Neuronal stem cell (in vitro differentiated cells): Measurements from ENCODE around the gene SYCP2.
A peak's percentile ranks its signal among the peaks of the same experiment; 100 is the strongest.
"Not testable (repeated sequence)": the region's sequence is repeated elsewhere in the genome, so short reads cannot be mapped to it uniquely, and the experiment has no call there.

Experiments
- DNase-seq: peaks from one replicate; pipeline ENCODE4 v3.0.0-alpha.2; 2013; ENCODE audit warnings: low spot score
- H2AFZ ChIP-seq: one replicate; pipeline ENCODE4 v1.6.1; 2013; ENCODE audit warnings: mild to moderate bottlenecking, low read length, inconsistent platforms
- H2AK5ac ChIP-seq: 2 replicates; pipeline ENCODE4 v1.6.1; 2013; ENCODE audit warnings: low read depth, mild to moderate bottlenecking, inconsistent platforms, low read length, moderate library complexity, mixed read lengths
- H2BK120ac ChIP-seq: 2 replicates; pipeline ENCODE4 v1.6.1; 2013; ENCODE audit warnings: low read depth, mild to moderate bottlenecking, inconsistent platforms, low read length, moderate library complexity, mixed read lengths
- H2BK12ac ChIP-seq: one replicate; pipeline ENCODE4 v1.6.1; 2013; ENCODE audit warnings: low read length, inconsistent platforms
- H2BK15ac ChIP-seq: 2 replicates; pipeline ENCODE4 v1.6.1; 2013; ENCODE audit warnings: mild to moderate bottlenecking, low read length, inconsistent platforms, mixed read lengths
- H2BK5ac ChIP-seq: one replicate; pipeline ENCODE4 v1.6.1; 2013; ENCODE audit warnings: inconsistent platforms, mild to moderate bottlenecking, low read length, moderate library complexity
- H3K14ac ChIP-seq: one replicate; pipeline ENCODE4 v1.6.1; 2013; ENCODE audit warnings: low read length, inconsistent platforms
- H3K18ac ChIP-seq: 2 replicates; pipeline ENCODE4 v1.6.1; 2013; ENCODE audit warnings: low read length, inconsistent platforms
- H3K23ac ChIP-seq: 2 replicates; pipeline ENCODE4 v1.6.1; 2013; ENCODE audit warnings: low read depth, mild to moderate bottlenecking, mixed read lengths, low read length, inconsistent platforms; ENCODE audit not compliant: poor library complexity
- H3K27ac ChIP-seq: replicated peaks from 3 replicates; pipeline ENCODE4 v1.5.1; 2013; ENCODE audit warnings: low read length, inconsistent platforms
- H3K27me3 ChIP-seq, 3 experiments: 2 replicates each; pipeline ENCODE4 v1.6.1; 2013; ENCODE audit warnings: low read length in 3 of 3, mild to moderate bottlenecking in 2 of 3, inconsistent platforms in 1 of 3, low read depth in 1 of 3, mixed read lengths in 1 of 3, moderate library complexity in 1 of 3; ENCODE audit not compliant: control insufficient read depth in 3 of 3, insufficient read depth in 3 of 3
- H3K36me3 ChIP-seq, 2 donors: replicated peaks in 1 of 2; 2 replicates each; pipeline ENCODE4 v1.6.1; 2013; ENCODE audit warnings: low read length in 2 of 2; ENCODE audit not compliant: control insufficient read depth in 2 of 2, insufficient read depth in 2 of 2
- H3K4ac ChIP-seq: 2 replicates; pipeline ENCODE4 v1.6.1; 2013; ENCODE audit warnings: inconsistent platforms, mild to moderate bottlenecking, low read length, moderate library complexity
- H3K4me1 ChIP-seq, 2 donors: 1 replicate in 1 of 2; 2 replicates in 1 of 2; pipeline ENCODE4 v1.6.1; 2013; ENCODE audit warnings: low read length in 2 of 2, low read depth in 1 of 2; ENCODE audit not compliant: control insufficient read depth in 2 of 2, insufficient read depth in 1 of 2
- H3K4me2 ChIP-seq: one replicate; pipeline ENCODE4 v1.6.1; 2013; ENCODE audit warnings: mild to moderate bottlenecking, low read length, inconsistent platforms; ENCODE audit not compliant: insufficient read depth, poor library complexity, severe bottlenecking
- H3K4me3 ChIP-seq, 2 donors: 2 replicates each; pipeline ENCODE4 v1.5.1; 2013; ENCODE audit warnings: low read length in 2 of 2, mild to moderate bottlenecking in 2 of 2, inconsistent platforms in 1 of 2, moderate library complexity in 1 of 2
- H3K79me1 ChIP-seq: one replicate; pipeline ENCODE4 v1.6.1; 2013; ENCODE audit warnings: low read depth, mild to moderate bottlenecking, inconsistent platforms, low read length, moderate library complexity
- H3K9ac ChIP-seq: one replicate; pipeline ENCODE4 v1.6.1; 2013; ENCODE audit warnings: mild to moderate bottlenecking, low read depth, low read length, inconsistent platforms; ENCODE audit not compliant: poor library complexity
- H3K9me3 ChIP-seq, 2 donors: replicated peaks in 1 of 2; 2 replicates each; pipeline versions ENCODE3 to v1.6.1; 2013; ENCODE audit warnings: low read length in 2 of 2, mild to moderate bottlenecking in 2 of 2, inconsistent platforms in 1 of 2, low read depth in 1 of 2, mixed read lengths in 1 of 2, moderate library complexity in 1 of 2; ENCODE audit not compliant: control insufficient read depth in 2 of 2, insufficient read depth in 1 of 2
- H4K8ac ChIP-seq: one replicate; pipeline ENCODE4 v1.6.1; 2013; ENCODE audit warnings: low read depth, mild to moderate bottlenecking, inconsistent platforms, low read length, moderate library complexity
- H4K91ac ChIP-seq: one replicate; pipeline ENCODE4 v1.6.1; 2013; ENCODE audit warnings: low read length, low read depth, mild to moderate bottlenecking, inconsistent platforms; ENCODE audit not compliant: poor library complexity
- WGBS, 2 donors: extraction: QIAGEN DNeasy Blood & Tissue Kit; methylation state at CpG; one replicate each; pipeline ENCODE4 v1.1.7; 2013; ENCODE audit warnings: missing lambda C conversion rate in 2 of 2, mixed read lengths in 1 of 2; ENCODE audit not compliant: insufficient read length in 2 of 2, insufficient replicate concordance in 1 of 2; ENCODE audit errors: extremely low coverage in 2 of 2; 5-methylcytosine and 5-hydroxymethylcytosine counted together

SYCP2 gene

DNA sequence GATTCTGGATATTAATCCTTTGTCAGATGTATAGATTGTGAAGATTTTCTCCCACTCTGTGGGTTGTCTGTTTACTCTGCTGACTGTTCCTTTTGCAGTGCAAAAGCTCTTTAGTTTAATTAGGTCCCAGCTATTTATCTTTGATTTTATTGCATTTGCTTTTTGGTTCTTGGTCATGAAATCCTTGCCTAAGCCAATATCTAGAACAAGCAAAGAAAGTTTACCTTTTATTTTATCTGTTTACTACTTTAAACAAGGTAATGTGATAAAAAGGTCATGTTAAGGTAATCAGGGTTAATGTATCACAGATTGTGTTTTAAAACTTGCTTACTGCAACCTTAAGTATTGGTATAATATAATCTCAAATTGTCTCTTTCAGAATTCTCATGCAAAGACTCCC is 24.1 kb upstream of the SYCP2 start:
- not testable (repeated sequence) for H2BK5ac ChIP-seq, H3K36me3 ChIP-seq, H3K4ac ChIP-seq, H2BK12ac ChIP-seq, H4K91ac ChIP-seq, H3K18ac ChIP-seq, H4K8ac ChIP-seq, H2AFZ ChIP-seq, H3K4me2 ChIP-seq, H2BK15ac ChIP-seq, H2BK120ac ChIP-seq, H3K14ac ChIP-seq, H3K27ac ChIP-seq, H3K4me1 ChIP-seq, H3K9me3 ChIP-seq, DNase-seq, H3K4me3 ChIP-seq, H3K27me3 ChIP-seq, H3K79me1 ChIP-seq, H2AK5ac ChIP-seq, H3K9ac ChIP-seq, H3K23ac ChIP-seq

DNA sequence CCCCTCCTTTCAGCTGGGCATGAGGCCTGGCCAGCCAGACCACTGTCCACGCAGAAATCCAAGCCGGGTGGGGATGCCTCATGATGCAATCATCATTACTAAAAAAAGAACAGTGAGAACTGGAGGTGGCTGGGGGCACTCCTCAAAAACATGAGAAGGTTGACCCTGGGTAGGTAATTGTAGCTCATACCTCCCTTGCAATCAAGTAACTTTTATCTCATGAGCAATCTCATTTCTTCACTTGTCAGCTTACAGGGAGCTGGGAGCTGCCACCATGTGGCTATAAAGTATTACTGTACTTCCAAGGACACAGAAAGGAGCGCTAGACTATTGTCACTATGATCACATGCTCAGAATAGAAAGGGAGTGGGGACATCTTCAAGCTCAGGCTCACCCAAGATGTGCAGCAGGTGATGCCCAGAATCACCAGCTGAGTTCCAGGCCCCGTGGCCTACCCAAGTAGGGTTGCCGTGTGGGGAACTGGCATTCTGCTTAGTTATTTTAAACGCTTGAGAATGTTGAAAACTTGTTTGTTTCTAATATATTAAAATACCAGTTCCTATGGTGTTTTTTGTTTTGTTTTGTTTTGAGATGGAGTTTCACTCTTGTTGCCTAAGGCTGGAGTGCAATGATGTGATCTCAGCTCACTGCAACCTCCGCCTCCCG is 21.8 kb upstream of the SYCP2 start:
- Histone ChIP-seq H3K14ac (no peak overlapping the region), H2BK5ac (no peak overlapping the region), H3K27me3 (no peaks in the 10 kb centered on the region), H3K4ac (no peak overlapping the region), H3K9ac (no peak overlapping the region), H3K4me3 (no peak overlapping the region), H4K8ac (no peak overlapping the region), H3K36me3 (no peaks in the 10 kb centered on the region), H2AK5ac (no peak overlapping the region), H2BK120ac (no peak overlapping the region), H3K23ac (no peak overlapping the region), H3K4me2 (no peak overlapping the region), H3K27ac (no peak overlapping the region), H2BK15ac (no peak overlapping the region), H3K18ac (no peak overlapping the region), H2AFZ (no peak overlapping the region), H2BK12ac (no peak overlapping the region), H4K91ac (no peak overlapping the region), H3K4me1 (peaks cover 0 to 5% of the 10 kb centered on the region in 2 donors), H3K9me3 (no peaks in the 10 kb centered on the region), H3K79me1 (no peaks in the 10 kb centered on the region)
- WGBS, 2 donors: no CpG with 5 or more reads among the region's 8 CpGs
- DNase-seq: no peak

DNA sequence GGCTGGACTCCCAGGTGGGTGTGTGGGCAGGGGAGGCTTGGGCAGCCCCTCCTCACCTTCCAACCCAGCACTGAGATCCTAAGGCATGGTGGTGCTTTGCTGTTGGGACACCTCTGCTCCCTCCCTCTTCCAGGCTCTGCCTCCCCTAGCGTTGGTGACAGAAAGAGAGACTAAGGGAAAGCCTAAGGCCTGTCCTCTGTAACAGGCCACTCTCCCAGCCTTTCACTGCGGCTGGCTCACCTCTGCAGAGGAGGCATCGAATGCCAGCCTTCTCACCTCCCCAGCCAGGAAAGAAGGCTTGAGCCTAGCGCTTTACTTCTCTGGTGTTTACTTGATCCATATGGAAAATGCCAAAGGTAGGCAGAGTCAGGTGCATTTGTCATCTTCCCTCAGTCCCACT is 21.3 kb upstream of the SYCP2 start:
- H2BK15ac ChIP-seq: peak overlapping the region; percentile 3
- peak overlapping the region; percentile 36 for H2AK5ac ChIP-seq
- no peak overlapping the region for H3K14ac ChIP-seq
- no peak for DNase-seq
- H3K79me1 ChIP-seq: no peaks in the 10 kb centered on the region
- H3K18ac ChIP-seq: no peak overlapping the region
- no peak overlapping the region for H3K9ac ChIP-seq
- no peak overlapping the region for H3K4me3 ChIP-seq
- H2BK12ac ChIP-seq: peak overlapping the region; percentile 60
- H3K4me2 ChIP-seq: no peak overlapping the region
- H3K4ac ChIP-seq: no peak overlapping the region
- H2BK120ac ChIP-seq: no peak overlapping the region
- no peaks in the 10 kb centered on the region for H3K27me3 ChIP-seq
- H3K36me3 ChIP-seq: peaks cover 0 to 2% of the 10 kb centered on the region in 2 donors
- H3K4me1 ChIP-seq: peaks cover 0 to 5% of the 10 kb centered on the region in 2 donors
- H3K9me3 ChIP-seq: no peaks in the 10 kb centered on the region
- no peak overlapping the region for H2BK5ac ChIP-seq
- no peak overlapping the region for H3K23ac ChIP-seq
- H4K91ac ChIP-seq: no peak overlapping the region
- no peak overlapping the region for H4K8ac ChIP-seq
- no CpG with 5 or more reads among the region's 4 CpGs for WGBS, 2 donors
- H3K27ac ChIP-seq: no peak overlapping the region
- no peak overlapping the region for H2AFZ ChIP-seq

DNA sequence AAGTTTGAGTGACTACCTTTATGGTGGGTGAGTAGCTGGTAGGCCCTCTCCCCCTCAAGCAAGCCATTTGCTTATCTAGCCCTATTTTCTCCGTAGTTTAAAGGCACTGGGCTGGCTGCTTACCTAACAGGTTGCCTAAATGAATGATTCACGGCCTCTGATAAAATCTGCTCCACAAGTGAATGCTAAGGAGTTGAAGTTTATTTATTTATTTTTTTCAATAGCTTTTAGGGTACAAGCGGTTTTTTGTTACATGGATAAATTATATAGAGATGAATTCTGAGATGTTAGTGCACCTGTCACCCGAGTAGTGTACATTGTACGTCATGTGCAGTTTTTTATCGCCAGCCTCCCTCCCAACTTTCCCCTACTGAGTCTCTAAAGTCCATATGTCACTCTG is 16.5 kb upstream of the SYCP2 start:
- Histone ChIP-seq H3K9me3 (no peaks in the 10 kb centered on the region), H4K91ac (no peak overlapping the region), H3K18ac (no peak overlapping the region), H3K9ac (no peak overlapping the region), H2BK15ac (no peak overlapping the region), H2AFZ (no peak overlapping the region), H3K27me3 (no peaks in the 10 kb centered on the region), H3K79me1 (no peaks in the 10 kb centered on the region), H2AK5ac (no peak overlapping the region), H2BK5ac (no peak overlapping the region), H3K4me2 (no peak overlapping the region), H2BK120ac (no peak overlapping the region), H3K23ac (no peak overlapping the region), H3K36me3 (peaks cover 0 to 14% of the 10 kb centered on the region in 2 donors), H2BK12ac (no peak overlapping the region), H4K8ac (no peak overlapping the region), H3K14ac (no peak overlapping the region), H3K4me3 (no peak overlapping the region), H3K4me1 (peaks cover 1 to 3% of the 10 kb centered on the region in 2 donors), H3K27ac (no peak overlapping the region), H3K4ac (no peak overlapping the region)
- WGBS, 2 donors: no CpG with 5 or more reads among the region's 6 CpGs
- DNase-seq: no peak
